H9 (cell line): ENCODE results near the gene LY6G5C. TPM values are rescaled to one million over a fixed set of nuclear protein-coding genes. Genes with fewer than 3 reads are reported as not detected.

Source experiments
- DNase-seq: peaks from one replicate; pipeline ENCODE4 v3.0.0-alpha.2; 2017
- H2AFZ ChIP-seq: one replicate; pipeline ENCODE4 v1.6.1; 2013; ENCODE audit warnings: mild to moderate bottlenecking, low read length, control low read depth, moderate library complexity
- H2AK5ac ChIP-seq: 2 replicates; pipeline ENCODE4 v1.6.1; 2013; ENCODE audit warnings: low read length, control low read depth, mixed read lengths; ENCODE audit not compliant: insufficient read length
- H2BK120ac ChIP-seq: one replicate; pipeline ENCODE4 v1.6.1; 2013; ENCODE audit warnings: low read depth, mild to moderate bottlenecking, low read length, control low read depth, inconsistent platforms; ENCODE audit not compliant: poor library complexity, severe bottlenecking
- H2BK12ac ChIP-seq: 2 replicates; pipeline ENCODE4 v1.6.1; 2013; ENCODE audit warnings: low read length, control low read depth, mixed read lengths, low read depth; ENCODE audit not compliant: insufficient read length
- H2BK15ac ChIP-seq: 2 replicates; pipeline ENCODE4 v1.6.1; 2013; ENCODE audit warnings: low read depth, low read length, control low read depth
- H2BK20ac ChIP-seq: one replicate; pipeline ENCODE4 v1.6.1; 2013; ENCODE audit warnings: low read depth, mild to moderate bottlenecking, low read length, control low read depth, inconsistent platforms; ENCODE audit not compliant: poor library complexity, severe bottlenecking
- H2BK5ac ChIP-seq: 2 replicates; pipeline ENCODE4 v1.6.1; 2013; ENCODE audit warnings: low read length, control low read depth, mixed read lengths; ENCODE audit not compliant: insufficient read length
- H3K14ac ChIP-seq: 2 replicates; pipeline ENCODE4 v1.6.1; 2013; ENCODE audit warnings: low read length, control low read depth; ENCODE audit not compliant: insufficient read depth
- H3K18ac ChIP-seq: 2 replicates; pipeline ENCODE4 v1.6.1; 2013; ENCODE audit warnings: low read depth, mild to moderate bottlenecking, mixed read lengths, low read length, control low read depth; ENCODE audit not compliant: insufficient read length
- H3K23ac ChIP-seq: 2 replicates; pipeline ENCODE4 v1.6.1; 2013; ENCODE audit warnings: low read length, control low read depth, mixed read lengths, low read depth; ENCODE audit not compliant: insufficient read length
- H3K23me2 ChIP-seq: 2 replicates; pipeline ENCODE4 v1.6.1; 2013; ENCODE audit warnings: low read depth, mild to moderate bottlenecking, mixed read lengths, low read length, control low read depth; ENCODE audit not compliant: insufficient read length, poor library complexity, severe bottlenecking
- H3K27ac ChIP-seq: 2 replicates; pipeline ENCODE4 v1.5.1; 2013; ENCODE audit warnings: low read length, control low read depth, mixed read lengths, low read depth; ENCODE audit not compliant: insufficient read length
- H3K27me3 ChIP-seq: 2 replicates; pipeline ENCODE4 v1.6.1; 2013; ENCODE audit warnings: low read length, control low read depth, inconsistent platforms; ENCODE audit not compliant: insufficient read depth
- H3K4ac ChIP-seq: 2 replicates; pipeline ENCODE4 v1.6.1; 2013; ENCODE audit warnings: low read depth, mild to moderate bottlenecking, control low read depth, inconsistent platforms, low read length, moderate library complexity
- H3K4me1 ChIP-seq: 2 replicates; pipeline ENCODE4 v1.6.1; 2013; ENCODE audit warnings: low read length, control low read depth, inconsistent platforms; ENCODE audit not compliant: insufficient read depth
- H3K4me2 ChIP-seq: 2 replicates; pipeline ENCODE4 v1.6.1; 2013; ENCODE audit warnings: low read length, control low read depth, mixed read lengths; ENCODE audit not compliant: insufficient read length, insufficient read depth
- H3K56ac ChIP-seq: 2 replicates; pipeline ENCODE4 v1.6.1; 2013; ENCODE audit warnings: low read depth, mild to moderate bottlenecking, mixed read lengths, low read length, control low read depth; ENCODE audit not compliant: insufficient read length
- H3K79me1 ChIP-seq: 2 replicates; pipeline ENCODE4 v1.6.1; 2013; ENCODE audit warnings: low read depth, mild to moderate bottlenecking, moderate library complexity, low read length, control low read depth, inconsistent platforms; ENCODE audit not compliant: insufficient read depth, poor library complexity, severe bottlenecking
- H3K79me2 ChIP-seq: 2 replicates; pipeline ENCODE4 v1.6.1; 2013; ENCODE audit warnings: low read length, control low read depth, inconsistent platforms; ENCODE audit not compliant: insufficient read depth
- H3K9ac ChIP-seq: 2 replicates; pipeline ENCODE4 v1.6.1; 2013; ENCODE audit warnings: low read length, control low read depth, mixed read lengths; ENCODE audit not compliant: insufficient read length; ENCODE audit errors: extremely low read depth
- H3K9me3 ChIP-seq: one replicate; pipeline ENCODE4 v1.6.1; 2013; ENCODE audit warnings: low read depth, low read length, inconsistent platforms; ENCODE audit not compliant: control insufficient read depth
- H3T11ph ChIP-seq: one replicate; pipeline ENCODE4 v1.6.1; 2013; ENCODE audit warnings: mild to moderate bottlenecking, low read length, control low read depth, inconsistent platforms
- H4K20me1 ChIP-seq: one replicate; pipeline ENCODE4 v1.6.1; 2013; ENCODE audit not compliant: control insufficient read depth, insufficient read length, insufficient read depth
- H4K5ac ChIP-seq: 2 replicates; pipeline ENCODE4 v1.6.1; 2013; ENCODE audit warnings: low read depth, mild to moderate bottlenecking, mixed read lengths, low read length, control low read depth; ENCODE audit not compliant: insufficient read length
- H4K8ac ChIP-seq: replicated peaks from 2 replicates; pipeline ENCODE4 v1.6.1; 2013; ENCODE audit warnings: low read length, control low read depth, mixed read lengths, low read depth; ENCODE audit not compliant: insufficient read length
- H4K91ac ChIP-seq: 2 replicates; pipeline ENCODE4 v1.6.1; 2013; ENCODE audit warnings: low read depth, mild to moderate bottlenecking, moderate library complexity, mixed read lengths, low read length, control low read depth; ENCODE audit not compliant: insufficient read length
- H3K27ac Mint-ChIP-seq, 3 experiments: 2 replicates in 2 of 3; 3 replicates in 1 of 3; pipeline ENCODE4 v1.8.0; 2020 to 2021; ENCODE audit warnings: mixed read lengths in 3 of 3, mild to moderate bottlenecking in 1 of 3, moderate library complexity in 1 of 3
- H3K27me3 Mint-ChIP-seq: 2 replicates; pipeline ENCODE4 v1.8.0; 2021; ENCODE audit warnings: low read depth, mild to moderate bottlenecking, moderate library complexity, mixed read lengths
- H3K36me3 Mint-ChIP-seq, 3 experiments: 2 replicates in 2 of 3; 3 replicates in 1 of 3; pipeline ENCODE4 v1.8.0; 2020 to 2021; ENCODE audit warnings: low read depth in 3 of 3, mixed read lengths in 3 of 3; ENCODE audit not compliant: insufficient read depth in 1 of 3
- H3K4me1 Mint-ChIP-seq, 2 experiments: 2 replicates each; pipeline ENCODE4 v1.8.0; 2020; ENCODE audit warnings: mixed read lengths in 2 of 2
- H3K4me3 Mint-ChIP-seq, 2 experiments: 2 replicates in 1 of 2; 3 replicates in 1 of 2; pipeline ENCODE4 v1.8.0; 2020 to 2021; ENCODE audit warnings: mild to moderate bottlenecking in 2 of 2, mixed read lengths in 2 of 2, moderate library complexity in 1 of 2
- H3K9me3 Mint-ChIP-seq, 2 experiments: 2 replicates in 1 of 2; 3 replicates in 1 of 2; pipeline ENCODE4 v1.8.0; 2020; ENCODE audit warnings: mild to moderate bottlenecking in 2 of 2, mixed read lengths in 2 of 2, moderate library complexity in 1 of 2
- WGBS: extraction: QIAGEN DNeasy Blood & Tissue Kit; methylation state at CpG from one replicate; pipeline ENCODE4 v1.1.7; 2013; ENCODE audit warnings: missing lambda C conversion rate, low lambda C conversion rate, mixed read lengths; ENCODE audit not compliant: insufficient read length; ENCODE audit errors: extremely low coverage; 5-methylcytosine and 5-hydroxymethylcytosine counted together
- total RNA-seq: library from RNA; stranded (reverse); gene quantifications from 2 replicates; pipeline ENCODE4 v1.2.1, GENCODE V29; 2021
- TF ChIP-seq, protein P1 (sequence below): fragments of 200-600 bp; sonication (generic); conservative IDR thresholded peaks from 3 replicates; pipeline ENCODE4 v1.8.0; 2021; ENCODE audit warnings: antibody characterized with exemption, mild to moderate bottlenecking

Gene LY6G5C
- total RNA-seq, 1 experiment from 2014 or later: 2.2 TPM

DNA sequence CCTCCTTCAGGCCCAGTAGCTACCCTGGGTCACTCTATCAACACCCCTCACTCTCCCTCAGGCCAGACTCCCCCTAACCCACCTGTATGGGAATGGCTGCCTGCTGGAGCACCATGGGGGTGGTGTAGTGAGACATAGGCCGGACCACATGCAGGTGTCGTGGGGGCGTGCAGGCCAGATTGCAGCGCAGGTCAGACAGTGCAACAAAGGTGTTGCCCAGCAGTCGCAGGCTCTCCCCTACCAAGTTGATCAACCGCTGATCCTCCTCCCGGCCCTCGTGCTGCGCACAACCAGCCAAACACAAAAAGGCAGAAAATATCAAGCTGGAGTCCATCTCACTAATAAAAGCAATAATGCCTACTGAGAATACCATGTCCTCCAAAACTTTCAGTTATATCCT, 35.5 kb downstream of the LY6G5C start:
- TF ChIP-seq, protein P1, sequence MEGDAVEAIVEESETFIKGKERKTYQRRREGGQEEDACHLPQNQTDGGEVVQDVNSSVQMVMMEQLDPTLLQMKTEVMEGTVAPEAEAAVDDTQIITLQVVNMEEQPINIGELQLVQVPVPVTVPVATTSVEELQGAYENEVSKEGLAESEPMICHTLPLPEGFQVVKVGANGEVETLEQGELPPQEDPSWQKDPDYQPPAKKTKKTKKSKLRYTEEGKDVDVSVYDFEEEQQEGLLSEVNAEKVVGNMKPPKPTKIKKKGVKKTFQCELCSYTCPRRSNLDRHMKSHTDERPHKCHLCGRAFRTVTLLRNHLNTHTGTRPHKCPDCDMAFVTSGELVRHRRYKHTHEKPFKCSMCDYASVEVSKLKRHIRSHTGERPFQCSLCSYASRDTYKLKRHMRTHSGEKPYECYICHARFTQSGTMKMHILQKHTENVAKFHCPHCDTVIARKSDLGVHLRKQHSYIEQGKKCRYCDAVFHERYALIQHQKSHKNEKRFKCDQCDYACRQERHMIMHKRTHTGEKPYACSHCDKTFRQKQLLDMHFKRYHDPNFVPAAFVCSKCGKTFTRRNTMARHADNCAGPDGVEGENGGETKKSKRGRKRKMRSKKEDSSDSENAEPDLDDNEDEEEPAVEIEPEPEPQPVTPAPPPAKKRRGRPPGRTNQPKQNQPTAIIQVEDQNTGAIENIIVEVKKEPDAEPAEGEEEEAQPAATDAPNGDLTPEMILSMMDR: no peak
- no peak overlapping the region for H3K4ac ChIP-seq
- no peak overlapping the region for H3K4me2 ChIP-seq
- H4K5ac ChIP-seq: no peak overlapping the region
- H3K36me3 Mint-ChIP-seq: peaks cover 64 to 92% (median 89%) of the 10 kb centered on the region in 3 experiments
- H3K79me2 ChIP-seq: peaks cover 3% of the 10 kb centered on the region; the same call in 1 of the 2 replicates
- H2BK120ac ChIP-seq: no peak overlapping the region
- WGBS: no CpG with 5 or more reads among the region's 9 CpGs
- no peaks in the 10 kb centered on the region for H4K20me1 ChIP-seq
- peak overlapping the region in 1 of 3 experiments; percentile 85; a peak in 3 of 7 replicates for H3K27ac Mint-ChIP-seq
- H2BK5ac ChIP-seq: no peak overlapping the region
- no peaks in the 10 kb centered on the region for H3K23me2 ChIP-seq
- H2BK12ac ChIP-seq: no peak overlapping the region
- no peak for DNase-seq
- no peak overlapping the region for H3K14ac ChIP-seq
- H3K9me3 Mint-ChIP-seq: no peaks in the 10 kb centered on the region
- no peak overlapping the region for H4K8ac ChIP-seq
- H3K4me1 Mint-ChIP-seq: peaks cover 2 to 3% of the 10 kb centered on the region in 2 experiments; a peak in 1 of 4 replicates
- no peak overlapping the region for H3K18ac ChIP-seq
- no peak overlapping the region for H3K27ac ChIP-seq
- H2AFZ ChIP-seq: no peak overlapping the region
- H3K9ac ChIP-seq: no peak overlapping the region
- H3K23ac ChIP-seq: no peak overlapping the region
- no peaks in the 10 kb centered on the region for H3K27me3 Mint-ChIP-seq
- no peak overlapping the region for H2BK20ac ChIP-seq
- no peaks in the 10 kb centered on the region for H3K4me1 ChIP-seq
- H3K79me1 ChIP-seq: no peaks in the 10 kb centered on the region
- H4K91ac ChIP-seq: no peak overlapping the region
- H2AK5ac ChIP-seq: no peak overlapping the region
- no peak overlapping the region for H2BK15ac ChIP-seq
- no peak overlapping the region for H3T11ph ChIP-seq
- no peaks in the 10 kb centered on the region for H3K9me3 ChIP-seq
- H3K56ac ChIP-seq: no peak overlapping the region
- H3K27me3 ChIP-seq: no peaks in the 10 kb centered on the region
- H3K4me3 Mint-ChIP-seq: no peak overlapping the region
